GM10266 (cell line): ENCODE measurements around the gene PCK2.

Experiments
- DNase-seq: peaks from one replicate; pipeline ENCODE4 v3.0.0; 2012; ENCODE audit errors: extremely low spot score
- TF ChIP-seq, protein P1 (sequence below): IDR thresholded peaks from 2 replicates; pipeline ENCODE4 v1.5.1; 2012; ENCODE audit warnings: mild to moderate bottlenecking, low read depth; ENCODE audit not compliant: control insufficient read depth, insufficient read depth; ENCODE audit errors: missing control alignments

PCK2 gene

DNA sequence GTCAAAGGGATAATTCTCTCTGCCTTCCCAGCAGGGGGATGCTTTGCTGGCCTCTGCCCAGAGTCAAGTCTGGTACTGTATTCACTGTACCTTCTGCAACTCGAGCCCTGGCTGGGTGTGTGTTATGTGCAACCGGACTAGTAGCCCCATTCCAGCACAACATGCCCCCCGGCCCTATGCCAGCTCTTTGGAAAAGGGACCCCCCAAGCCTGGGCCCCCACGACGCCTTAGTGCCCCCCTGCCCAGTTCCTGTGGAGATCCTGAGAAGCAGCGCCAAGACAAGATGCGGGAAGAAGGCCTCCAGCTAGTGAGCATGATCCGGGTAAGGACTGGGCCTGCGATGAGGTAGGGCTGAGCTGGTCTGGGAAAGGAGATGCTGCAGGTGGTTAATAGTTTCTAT lies 56.5 kb downstream of the PCK2 start:
- DNase-seq = no peak
- TF ChIP-seq, protein P1, sequence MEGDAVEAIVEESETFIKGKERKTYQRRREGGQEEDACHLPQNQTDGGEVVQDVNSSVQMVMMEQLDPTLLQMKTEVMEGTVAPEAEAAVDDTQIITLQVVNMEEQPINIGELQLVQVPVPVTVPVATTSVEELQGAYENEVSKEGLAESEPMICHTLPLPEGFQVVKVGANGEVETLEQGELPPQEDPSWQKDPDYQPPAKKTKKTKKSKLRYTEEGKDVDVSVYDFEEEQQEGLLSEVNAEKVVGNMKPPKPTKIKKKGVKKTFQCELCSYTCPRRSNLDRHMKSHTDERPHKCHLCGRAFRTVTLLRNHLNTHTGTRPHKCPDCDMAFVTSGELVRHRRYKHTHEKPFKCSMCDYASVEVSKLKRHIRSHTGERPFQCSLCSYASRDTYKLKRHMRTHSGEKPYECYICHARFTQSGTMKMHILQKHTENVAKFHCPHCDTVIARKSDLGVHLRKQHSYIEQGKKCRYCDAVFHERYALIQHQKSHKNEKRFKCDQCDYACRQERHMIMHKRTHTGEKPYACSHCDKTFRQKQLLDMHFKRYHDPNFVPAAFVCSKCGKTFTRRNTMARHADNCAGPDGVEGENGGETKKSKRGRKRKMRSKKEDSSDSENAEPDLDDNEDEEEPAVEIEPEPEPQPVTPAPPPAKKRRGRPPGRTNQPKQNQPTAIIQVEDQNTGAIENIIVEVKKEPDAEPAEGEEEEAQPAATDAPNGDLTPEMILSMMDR = no peak

- TF ChIP-seq, protein P1 = no peak
- no peak for DNase-seq
Observed at GRCh38 chr14:24150993-24151392, 56.9 kb downstream of the PCK2 start.

DNA sequence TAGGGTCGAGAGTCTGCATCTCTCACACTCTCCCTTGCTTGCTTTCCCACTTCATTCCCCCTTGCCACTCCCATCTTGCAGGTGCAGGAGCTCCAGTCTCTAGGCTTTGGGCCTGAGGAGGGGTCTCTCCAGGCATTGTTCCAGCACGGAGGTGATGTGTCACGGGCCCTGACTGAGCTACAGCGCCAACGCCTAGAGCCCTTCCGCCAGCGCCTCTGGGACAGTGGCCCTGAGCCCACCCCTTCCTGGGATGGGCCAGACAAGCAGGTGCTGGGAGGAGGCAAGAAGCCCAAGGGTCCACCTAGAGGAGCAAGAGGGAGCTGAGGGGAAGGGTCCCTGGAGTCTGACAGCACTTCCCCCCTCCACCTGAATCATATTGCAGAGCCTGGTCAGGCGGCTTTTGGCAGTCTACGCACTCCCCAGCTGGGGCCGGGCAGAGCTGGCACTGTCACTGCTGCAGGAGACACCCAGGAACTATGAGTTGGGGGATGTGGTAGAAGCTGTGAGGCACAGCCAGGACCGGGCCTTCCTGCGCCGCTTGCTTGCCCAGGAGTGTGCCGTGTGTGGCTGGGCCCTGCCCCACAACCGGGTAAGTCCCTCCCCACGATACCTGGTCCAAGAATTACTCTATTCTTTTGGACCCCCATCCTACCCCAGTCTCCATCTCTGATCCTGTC lies 57.4 kb downstream of the PCK2 start:
- no peak for DNase-seq
- TF ChIP-seq, protein P1 = no peak
